Neuronal stem cell (in vitro differentiated cells): ENCODE measurements around the gene ROM1.

Experiments
- DNase-seq: peaks from one replicate; pipeline ENCODE4 v3.0.0-alpha.2; 2013; ENCODE audit warnings: low spot score
- H2AFZ ChIP-seq: one replicate; pipeline ENCODE4 v1.6.1; 2013; ENCODE audit warnings: mild to moderate bottlenecking, low read length, inconsistent platforms
- H2AK5ac ChIP-seq: 2 replicates; pipeline ENCODE4 v1.6.1; 2013; ENCODE audit warnings: low read depth, mild to moderate bottlenecking, inconsistent platforms, low read length, moderate library complexity, mixed read lengths
- H2BK120ac ChIP-seq: 2 replicates; pipeline ENCODE4 v1.6.1; 2013; ENCODE audit warnings: low read depth, mild to moderate bottlenecking, inconsistent platforms, low read length, moderate library complexity, mixed read lengths
- H2BK12ac ChIP-seq: one replicate; pipeline ENCODE4 v1.6.1; 2013; ENCODE audit warnings: low read length, inconsistent platforms
- H2BK15ac ChIP-seq: 2 replicates; pipeline ENCODE4 v1.6.1; 2013; ENCODE audit warnings: mild to moderate bottlenecking, low read length, inconsistent platforms, mixed read lengths
- H2BK5ac ChIP-seq: one replicate; pipeline ENCODE4 v1.6.1; 2013; ENCODE audit warnings: inconsistent platforms, mild to moderate bottlenecking, low read length, moderate library complexity
- H3K14ac ChIP-seq: one replicate; pipeline ENCODE4 v1.6.1; 2013; ENCODE audit warnings: low read length, inconsistent platforms
- H3K18ac ChIP-seq: 2 replicates; pipeline ENCODE4 v1.6.1; 2013; ENCODE audit warnings: low read length, inconsistent platforms
- H3K23ac ChIP-seq: 2 replicates; pipeline ENCODE4 v1.6.1; 2013; ENCODE audit warnings: low read depth, mild to moderate bottlenecking, mixed read lengths, low read length, inconsistent platforms; ENCODE audit not compliant: poor library complexity
- H3K27ac ChIP-seq: replicated peaks from 3 replicates; pipeline ENCODE4 v1.5.1; 2013; ENCODE audit warnings: low read length, inconsistent platforms
- H3K27me3 ChIP-seq, 3 experiments: 2 replicates each; pipeline ENCODE4 v1.6.1; 2013; ENCODE audit warnings: low read length in 3 of 3, mild to moderate bottlenecking in 2 of 3, inconsistent platforms in 1 of 3, low read depth in 1 of 3, mixed read lengths in 1 of 3, moderate library complexity in 1 of 3; ENCODE audit not compliant: control insufficient read depth in 3 of 3, insufficient read depth in 3 of 3
- H3K36me3 ChIP-seq, 2 donors: replicated peaks in 1 of 2; 2 replicates each; pipeline ENCODE4 v1.6.1; 2013; ENCODE audit warnings: low read length in 2 of 2; ENCODE audit not compliant: control insufficient read depth in 2 of 2, insufficient read depth in 2 of 2
- H3K4ac ChIP-seq: 2 replicates; pipeline ENCODE4 v1.6.1; 2013; ENCODE audit warnings: inconsistent platforms, mild to moderate bottlenecking, low read length, moderate library complexity
- H3K4me1 ChIP-seq, 2 donors: 1 replicate in 1 of 2; 2 replicates in 1 of 2; pipeline ENCODE4 v1.6.1; 2013; ENCODE audit warnings: low read length in 2 of 2, low read depth in 1 of 2; ENCODE audit not compliant: control insufficient read depth in 2 of 2, insufficient read depth in 1 of 2
- H3K4me2 ChIP-seq: one replicate; pipeline ENCODE4 v1.6.1; 2013; ENCODE audit warnings: mild to moderate bottlenecking, low read length, inconsistent platforms; ENCODE audit not compliant: insufficient read depth, poor library complexity, severe bottlenecking
- H3K4me3 ChIP-seq, 2 donors: 2 replicates each; pipeline ENCODE4 v1.5.1; 2013; ENCODE audit warnings: low read length in 2 of 2, mild to moderate bottlenecking in 2 of 2, inconsistent platforms in 1 of 2, moderate library complexity in 1 of 2
- H3K79me1 ChIP-seq: one replicate; pipeline ENCODE4 v1.6.1; 2013; ENCODE audit warnings: low read depth, mild to moderate bottlenecking, inconsistent platforms, low read length, moderate library complexity
- H3K9ac ChIP-seq: one replicate; pipeline ENCODE4 v1.6.1; 2013; ENCODE audit warnings: mild to moderate bottlenecking, low read depth, low read length, inconsistent platforms; ENCODE audit not compliant: poor library complexity
- H3K9me3 ChIP-seq, 2 donors: replicated peaks in 1 of 2; 2 replicates each; pipeline versions ENCODE3 to v1.6.1; 2013; ENCODE audit warnings: low read length in 2 of 2, mild to moderate bottlenecking in 2 of 2, inconsistent platforms in 1 of 2, low read depth in 1 of 2, mixed read lengths in 1 of 2, moderate library complexity in 1 of 2; ENCODE audit not compliant: control insufficient read depth in 2 of 2, insufficient read depth in 1 of 2
- H4K8ac ChIP-seq: one replicate; pipeline ENCODE4 v1.6.1; 2013; ENCODE audit warnings: low read depth, mild to moderate bottlenecking, inconsistent platforms, low read length, moderate library complexity
- H4K91ac ChIP-seq: one replicate; pipeline ENCODE4 v1.6.1; 2013; ENCODE audit warnings: low read length, low read depth, mild to moderate bottlenecking, inconsistent platforms; ENCODE audit not compliant: poor library complexity
- WGBS, 2 donors: extraction: QIAGEN DNeasy Blood & Tissue Kit; methylation state at CpG; one replicate each; pipeline ENCODE4 v1.1.7; 2013; ENCODE audit warnings: missing lambda C conversion rate in 2 of 2, mixed read lengths in 1 of 2; ENCODE audit not compliant: insufficient read length in 2 of 2, insufficient replicate concordance in 1 of 2; ENCODE audit errors: extremely low coverage in 2 of 2; 5-methylcytosine and 5-hydroxymethylcytosine counted together

Gene ROM1

GRCh38 chr11:62592989-62593421 lies 20.1 kb upstream of the ROM1 start:
- no peaks in the 10 kb centered on the region for H3K27me3 ChIP-seq
- H3K14ac ChIP-seq: no peak overlapping the region
- no peak overlapping the region for H3K4me3 ChIP-seq
- no peak overlapping the region for H3K9ac ChIP-seq
- no peak overlapping the region for H3K4ac ChIP-seq
- H3K4me2 ChIP-seq: no peak overlapping the region
- no CpG with 5 or more reads among the region's 8 CpGs for WGBS, 2 donors
- H3K79me1 ChIP-seq: peaks cover 3% of the 10 kb centered on the region
- H3K23ac ChIP-seq: no peak overlapping the region
- H4K91ac ChIP-seq: no peak overlapping the region
- H2BK5ac ChIP-seq: no peak overlapping the region
- no peak overlapping the region for H2AK5ac ChIP-seq
- no peak overlapping the region for H2AFZ ChIP-seq
- no peak overlapping the region for H2BK12ac ChIP-seq
- H3K4me1 ChIP-seq: peaks cover 7 to 8% of the 10 kb centered on the region in 2 donors
- no peak overlapping the region for H3K18ac ChIP-seq
- DNase-seq: no peak
- H3K36me3 ChIP-seq: peaks cover 44 to 66% of the 10 kb centered on the region in 2 donors
- no peaks in the 10 kb centered on the region for H3K9me3 ChIP-seq
- H4K8ac ChIP-seq: no peak overlapping the region
- H2BK120ac ChIP-seq: no peak overlapping the region
- no peak overlapping the region for H2BK15ac ChIP-seq
- no peak overlapping the region for H3K27ac ChIP-seq

- Histone ChIP-seq H3K79me1 (peaks cover 3% of the 10 kb centered on the region), H2AK5ac (peak overlapping the region; percentile 11), H2BK12ac (no peak overlapping the region), H3K4me2 (no peak overlapping the region), H3K27me3 (no peaks in the 10 kb centered on the region), H3K36me3 (peaks cover 47 to 66% of the 10 kb centered on the region in 2 donors), H3K9ac (no peak overlapping the region), H3K4me1 (peaks cover 7 to 8% of the 10 kb centered on the region in 2 donors), H3K9me3 (no peaks in the 10 kb centered on the region), H4K8ac (peak overlapping the region; percentile 83), H3K27ac (no peak overlapping the region), H2AFZ (no peak overlapping the region), H2BK5ac (no peak overlapping the region), H3K14ac (no peak overlapping the region), H4K91ac (no peak overlapping the region), H3K18ac (no peak overlapping the region), H2BK120ac (no peak overlapping the region), H3K23ac (peak overlapping the region; percentile 60), H3K4me3 (no peak overlapping the region), H3K4ac (no peak overlapping the region), H2BK15ac (no peak overlapping the region)
- WGBS, 2 donors: no CpG with 5 or more reads among the region's 13 CpGs
- DNase-seq: peak; percentile 70
Measured at GRCh38 chr11:62593434-62594044, 19.5 kb upstream of the ROM1 start.

- no peak overlapping the region for H4K91ac ChIP-seq
- H3K14ac ChIP-seq: no peak overlapping the region
- H2BK120ac ChIP-seq: no peak overlapping the region
- no peak overlapping the region for H3K23ac ChIP-seq
- no peak overlapping the region for H3K4me2 ChIP-seq
- H3K4ac ChIP-seq: no peak overlapping the region
- H2BK5ac ChIP-seq: no peak overlapping the region
- H3K36me3 ChIP-seq: peaks cover 51 to 76% of the 10 kb centered on the region in 2 donors
- no peaks in the 10 kb centered on the region for H3K9me3 ChIP-seq
- peaks cover 11 to 22% of the 10 kb centered on the region in 2 donors for H3K4me1 ChIP-seq
- no peak overlapping the region for H3K27ac ChIP-seq
- H2BK12ac ChIP-seq: no peak overlapping the region
- H3K79me1 ChIP-seq: no peaks in the 10 kb centered on the region
- H3K4me3 ChIP-seq: no peak overlapping the region
- DNase-seq: no peak
- no CpG with 5 or more reads among the region's 8 CpGs for WGBS, 2 donors
- H4K8ac ChIP-seq: no peak overlapping the region
- H3K18ac ChIP-seq: no peak overlapping the region
- H3K9ac ChIP-seq: no peak overlapping the region
- H2BK15ac ChIP-seq: no peak overlapping the region
- H2AFZ ChIP-seq: no peak overlapping the region
- H2AK5ac ChIP-seq: no peak overlapping the region
- no peaks in the 10 kb centered on the region for H3K27me3 ChIP-seq
Measured at GRCh38 chr11:62595124-62595523, 17.9 kb upstream of the ROM1 start.

- Histone ChIP-seq H4K91ac (no peak overlapping the region), H3K27ac (no peak overlapping the region), H2BK12ac (no peak overlapping the region), H3K14ac (no peak overlapping the region), H4K8ac (no peak overlapping the region), H2BK120ac (no peak overlapping the region), H3K27me3 (peaks cover 0 to 17% (median 0%) of the 10 kb centered on the region in 3 experiments), H2BK5ac (no peak overlapping the region), H2AK5ac (no peak overlapping the region), H3K4me2 (no peak overlapping the region), H3K9ac (no peak overlapping the region), H3K36me3 (peaks cover 43 to 64% of the 10 kb centered on the region in 2 donors), H3K18ac (no peak overlapping the region), H3K4ac (no peak overlapping the region), H3K4me1 (peaks cover 9 to 25% of the 10 kb centered on the region in 2 donors), H3K23ac (no peak overlapping the region), H2BK15ac (no peak overlapping the region), H2AFZ (no peak overlapping the region), H3K79me1 (peaks cover 8% of the 10 kb centered on the region), H3K9me3 (no peaks in the 10 kb centered on the region), H3K4me3 (peak overlapping the region in 1 of 2 donors; percentile 84)
- 100% methylated on average over 2 of the region's 7 CpGs; no CpG with 5 or more reads in 1 of the 2 donors for WGBS, 2 donors
- peak; percentile 59 for DNase-seq
Measured at GRCh38 chr11:62599069-62599696, 13.9 kb upstream of the ROM1 start.
